Measurements from ENCODE around the gene GFOD1.

- no peak for TF ChIP-seq CTCF (IDR thresholded peaks at IDR 0.05 in 8 of 11, conservative IDR thresholded peaks at IDR 0.05 in 3 of 11)
- TF ChIP-seq POLR2A (IDR thresholded peaks at IDR 0.05): no peak
These were observed 50.8 kb downstream of the GFOD1 start for GRCh38 chr6:13436399-13437217.
